HepG2 (cell line): ENCODE results near the gene KIAA0408. TPM values are rescaled to one million over a fixed set of nuclear protein-coding genes. Genes with fewer than 3 reads are reported as not detected.
A peak's percentile ranks its signal among the peaks of the same experiment; 100 is the strongest.

Source experiments
- ATAC-seq: fragments of 200-7000 bp; cut with Tn5 transposase; 3 replicates; pipeline ENCODE4 v1.9.1; 2020; ENCODE audit warnings: mild to moderate bottlenecking, moderate library complexity
- BruUV-seq: library from RNA; stranded (reverse); fragments of 400-500 nt; replicated peaks from 2 replicates; lab custom pipeline; 2021; lab: Mats Ljungman, UMichigan
- CTCF ChIA-PET: fragments of 300-600 bp; formaldehyde crosslinking; extraction: SDS; loops from one replicate; lab custom pipeline; 2021; ENCODE audit warnings: low total read pairs, inconsistent platforms, low intra/inter-chr PET ratio; lab: Yijun Ruan, JAX
- POLR2A ChIA-PET: fragments of 350-600 bp; sonication (Branson Sonifier 250); formaldehyde crosslinking; loops from one replicate; lab custom pipeline; 2020; ENCODE audit warnings: antibody characterized with exemption, inconsistent platforms; lab: Yijun Ruan, JAX
- DNase-seq: peaks from one replicate; pipeline ENCODE4 v3.0.0-alpha.2; 2015; ENCODE audit warnings: low spot score
- FAIRE-seq: peaks from 3 replicates; lab custom pipeline; 2011; peaks lifted over from hg19 to GRCh38; lab: Jason Lieb, UNC
- H2AFZ ChIP-seq: one replicate; pipeline ENCODE4 v1.6.1; 2011; ENCODE audit warnings: low read length, inconsistent platforms
- H3K27ac ChIP-seq: fragments of 300-600 bp; 3 replicates; pipeline ENCODE4 v1.8.0; 2011; ENCODE audit warnings: mixed run types, mild to moderate bottlenecking, mixed read lengths, low read length, inconsistent platforms; ENCODE audit not compliant: insufficient read depth; ENCODE audit errors: extremely low read length
- H3K27me3 ChIP-seq, 2 experiments: fragments of 200-600 bp in 1 of 2; 2 replicates in 1 of 2; 3 replicates in 1 of 2; pipeline versions ENCODE4 v1.6.0 to v1.8.0; 2011; ENCODE audit warnings: low read length in 2 of 2, mild to moderate bottlenecking in 2 of 2, moderate library complexity in 2 of 2, inconsistent platforms in 1 of 2; ENCODE audit not compliant: insufficient read depth in 2 of 2, control insufficient read depth in 1 of 2
- H3K36me3 ChIP-seq, 2 experiments: fragments of 200-600 bp in 1 of 2; replicated peaks in 1 of 2; 2 replicates in 1 of 2; 3 replicates in 1 of 2; pipeline versions ENCODE4 v1.5.1 to v1.8.0; 2011; ENCODE audit warnings: low read length in 2 of 2, inconsistent platforms in 1 of 2; ENCODE audit not compliant: insufficient read depth in 2 of 2, control insufficient read depth in 1 of 2
- H3K4me1 ChIP-seq: 2 replicates; pipeline ENCODE4 v1.5.1; 2012; ENCODE audit warnings: low read length, inconsistent platforms; ENCODE audit not compliant: insufficient read depth
- H3K4me2 ChIP-seq: 2 replicates; pipeline ENCODE4 v1.6.0; 2011; ENCODE audit warnings: low read depth, low read length, inconsistent platforms
- H3K4me3 ChIP-seq, 3 experiments: fragments of 200-600 bp in 1 of 3; sonication (generic), shearing (Covaris generic) in 1 of 3; replicated peaks in 1 of 3; 2 replicates each; pipeline ENCODE4 v1.5.1; 2011 to 2016; ENCODE audit warnings: low read length in 3 of 3, inconsistent platforms in 2 of 3, low read depth in 2 of 3, mild to moderate bottlenecking in 2 of 3, control low read depth in 1 of 3, mixed read lengths in 1 of 3; ENCODE audit not compliant: insufficient read depth in 1 of 3
- H3K79me2 ChIP-seq: one replicate; pipeline ENCODE4 v1.6.1; 2011; ENCODE audit warnings: low read length, inconsistent platforms; ENCODE audit not compliant: insufficient read depth
- H3K9ac ChIP-seq: 2 replicates; pipeline ENCODE4 v1.6.0; 2011; ENCODE audit warnings: mild to moderate bottlenecking, low read depth, low read length, inconsistent platforms; ENCODE audit not compliant: insufficient read depth
- H3K9me3 ChIP-seq: 2 replicates; pipeline ENCODE4 v1.5.1; 2012; ENCODE audit warnings: mild to moderate bottlenecking, low read length
- H4K20me1 ChIP-seq: 2 replicates; pipeline ENCODE4 v1.6.0; 2011; ENCODE audit warnings: inconsistent platforms, mild to moderate bottlenecking, low read length, moderate library complexity; ENCODE audit not compliant: insufficient read depth
- CEBPG ChIP-seq: IDR thresholded peaks from 2 replicates; pipeline ENCODE4 v1.6.1; 2016
- MAFK ChIP-seq, 2 experiments: IDR thresholded peaks in 1 of 2; conservative IDR thresholded peaks in 1 of 2; 2 replicates each; pipeline ENCODE4 v1.6.1; 2011; ENCODE audit warnings: improper control_type of control experiment in 2 of 2, low read length in 2 of 2
- MBNL3 ChIP-seq: fragments of 250-450 bp; sonication (Bioruptor Pico); conservative IDR thresholded peaks from 2 replicates; pipeline ENCODE4 v1.8.0; 2022; ENCODE audit warnings: mild to moderate bottlenecking, inconsistent platforms
- ZBTB1 ChIP-seq: sonication (generic); formaldehyde crosslinking; IDR thresholded peaks from 2 replicates; pipeline ENCODE4 v1.4.0; 2020; ENCODE audit warnings: missing genetic modification reagents, borderline replicate concordance
- ZSCAN29 ChIP-seq: sonication (generic); formaldehyde crosslinking; conservative IDR thresholded peaks from 2 replicates; pipeline ENCODE4 v1.4.0; 2020; ENCODE audit warnings: mild to moderate bottlenecking, missing genetic modification reagents
- WGBS: methylation state at CpG from one replicate; pipeline ENCODE4 v1.1.6; 2017; ENCODE audit warnings: low lambda C conversion rate; 5-methylcytosine and 5-hydroxymethylcytosine counted together
- in situ Hi-C: cut with HindIII; loops from 2 replicates; pipeline ENCODE4 v1.10.0; 2017; ENCODE audit warnings: low pct_unique_long_range_greater_than_20kb; ENCODE audit not compliant: extremely low pct_ligation_motif_present
- intact Hi-C: fragments of 100-400 bp; cut with micrococcal nuclease; formaldehyde crosslinking; loops from one replicate; pipeline ENCODE4 v1.10.0; 2022; ENCODE audit not compliant: unreplicated experiment
- polyA plus RNA-seq, 8 experiments: library from polyadenylated mRNA; depleted of rRNA in 3 of 8; stranded (reverse) in 7 of 8; unstranded in 1 of 8; fragments of >200 nt; fragmentation: Illumina TruSeq in 4 of 8; extraction: Trizol in 4 of 8; gene quantifications; 2 replicates each; pipeline versions ENCODE4 v1.2.1 to v1.2.3, GENCODE V29; 2011 to 2016; ENCODE audit warnings: low read depth in 4 of 8, missing spikeins in 1 of 8, mixed read lengths in 1 of 8; ENCODE audit not compliant: insufficient read depth in 1 of 8
- total RNA-seq, 5 experiments: library from RNA; depleted of rRNA; stranded (reverse); fragments of >200 nt; fragmentation: Illumina TruSeq; extraction: Trizol; gene quantifications; 2 replicates each; pipeline ENCODE4 v1.2.3, GENCODE V29; 2016; ENCODE audit warnings: low read depth in 1 of 5
- TF ChIP-seq, protein P1 (sequence below): sonication (generic); formaldehyde crosslinking; IDR thresholded peaks from 2 replicates; pipeline ENCODE4 v1.5.0; 2020; ENCODE audit warnings: missing genetic modification reagents

KIAA0408 gene
- total and polyA plus RNA-seq, 2 of the 13 experiments (the other 11 are each of a cell fraction or from before 2014, with no cell fraction given): not detected

DNA sequence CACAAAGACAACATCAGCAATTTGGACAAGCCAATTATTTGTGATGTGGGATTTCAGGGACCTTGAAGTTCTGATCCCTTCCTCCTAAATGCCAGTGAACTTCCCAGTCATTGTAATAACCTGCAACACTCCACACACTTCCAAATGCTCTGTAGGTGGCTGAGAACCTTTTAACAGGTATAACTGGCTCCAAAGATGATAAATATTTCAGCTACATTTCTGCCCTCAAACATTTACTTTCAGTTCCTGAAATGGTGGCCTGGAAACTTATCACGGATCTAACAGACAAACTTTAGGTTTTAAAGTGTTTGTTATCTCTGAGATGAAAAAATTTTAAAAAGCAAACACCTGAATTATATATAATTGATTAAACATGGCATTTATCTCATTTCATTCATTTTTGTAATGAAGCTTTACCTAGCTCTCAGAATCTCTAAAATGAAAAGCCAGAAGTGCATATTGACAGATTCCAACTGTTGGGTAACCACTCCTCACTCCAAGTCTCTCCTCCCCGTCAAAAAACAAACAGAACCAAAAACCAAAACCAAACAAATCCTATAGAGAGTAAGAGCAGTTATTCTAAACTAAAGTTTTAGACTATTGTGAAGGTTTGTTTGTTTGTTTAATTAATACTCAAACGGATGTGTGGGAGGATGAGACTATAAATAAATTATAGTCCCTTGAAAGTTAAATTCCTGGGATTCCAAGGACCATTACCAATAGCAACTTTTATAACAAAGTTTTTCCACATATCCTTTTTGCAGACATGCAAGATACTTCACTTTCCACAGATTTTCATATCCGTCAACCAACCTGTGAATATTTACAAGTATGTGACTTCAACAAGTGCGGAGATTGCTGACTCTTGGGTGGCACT lies 12.4 kb upstream of the KIAA0408 start:
- FAIRE-seq (no peak), DNase-seq (no peak), ATAC-seq (peak; percentile 40; the same call in 1 of the 3 replicates)
- Histone ChIP-seq H3K79me2 (no peaks in the 10 kb centered on the region), H3K9me3 (no peaks in the 10 kb centered on the region), H3K9ac (no peak overlapping the region), H3K27me3 (no peaks in the 10 kb centered on the region; a peak in 1 of 5 replicates), H3K36me3 (no peaks in the 10 kb centered on the region), H3K4me3 (no peak overlapping the region), H2AFZ (no peak overlapping the region), H4K20me1 (no peaks in the 10 kb centered on the region), H3K4me1 (no peaks in the 10 kb centered on the region), H3K27ac (no peak overlapping the region), H3K4me2 (no peak overlapping the region)
- in situ Hi-C loops (no loop called here), intact Hi-C loops (no loop called here)
- CTCF ChIA-PET: no interaction called here
- POLR2A ChIA-PET: no interaction called here
- BruUV-seq: no TSS peak
- TF ChIP-seq MAFK (conservative IDR thresholded peaks at IDR 0.05 in 1 of 2, IDR thresholded peaks at IDR 0.05 in 1 of 2; ENCODE audit: low read length in 2 of 2) (0 out of 4 replicates have a peak, but pooled peaks of 1 of the 2 experiments have one; percentile 6), CEBPG (CRISPR knock-in tag) (peak; percentile 34; the same call in 1 of the 2 replicates)
- TF ChIP-seq, protein P1, sequence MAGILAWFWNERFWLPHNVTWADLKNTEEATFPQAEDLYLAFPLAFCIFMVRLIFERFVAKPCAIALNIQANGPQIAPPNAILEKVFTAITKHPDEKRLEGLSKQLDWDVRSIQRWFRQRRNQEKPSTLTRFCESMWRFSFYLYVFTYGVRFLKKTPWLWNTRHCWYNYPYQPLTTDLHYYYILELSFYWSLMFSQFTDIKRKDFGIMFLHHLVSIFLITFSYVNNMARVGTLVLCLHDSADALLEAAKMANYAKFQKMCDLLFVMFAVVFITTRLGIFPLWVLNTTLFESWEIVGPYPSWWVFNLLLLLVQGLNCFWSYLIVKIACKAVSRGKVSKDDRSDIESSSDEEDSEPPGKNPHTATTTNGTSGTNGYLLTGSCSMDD (CRISPR knock-in tag): no peak
- 22% methylated on average over 5 of the region's 5 CpGs for WGBS

DNA sequence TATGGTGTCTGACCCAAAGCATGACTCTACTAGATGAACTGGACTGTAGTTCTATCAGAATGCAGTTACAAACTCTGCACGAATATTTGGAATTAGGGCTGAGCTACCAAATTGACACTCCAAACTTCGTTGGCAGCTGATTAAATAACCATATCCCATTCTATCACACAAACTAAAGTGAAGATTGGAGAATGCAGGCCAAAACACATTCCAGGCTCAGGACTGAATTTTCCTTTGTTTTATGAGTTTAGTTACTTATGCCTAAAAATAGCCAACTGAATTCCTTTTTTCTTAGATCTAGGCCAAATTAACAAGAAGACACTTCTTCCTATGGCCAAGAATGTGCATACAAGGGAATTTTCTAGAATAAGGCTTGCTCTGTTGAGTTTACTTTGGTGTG lies 9.7 kb upstream of the KIAA0408 start:
- no peaks in the 10 kb centered on the region for H4K20me1 ChIP-seq
- TF ChIP-seq ZBTB1 (no peak), ZSCAN29 (CRISPR knock-in tag) (no peak), MBNL3 (no peak)
- H3K4me1 ChIP-seq: no peaks in the 10 kb centered on the region
- in situ Hi-C loops: no loop called here
- H3K27me3 ChIP-seq: no peaks in the 10 kb centered on the region; a peak in 1 of 5 replicates
- FAIRE-seq (no peak), DNase-seq (no peak), ATAC-seq (no peak)
- no peak overlapping the region for H3K4me3 ChIP-seq
- no peaks in the 10 kb centered on the region for H3K9me3 ChIP-seq
- CTCF ChIA-PET: no interaction called here
- H3K79me2 ChIP-seq: no peaks in the 10 kb centered on the region
- H3K27ac ChIP-seq: no peak overlapping the region
- intact Hi-C loops: loop anchor here (10.0 kb wide), 1 partner anchor 1266 kb away; no protein-coding TSS in a partner anchor
- H3K9ac ChIP-seq: no peak overlapping the region
- H3K4me2 ChIP-seq: no peak overlapping the region
- WGBS: 12% methylated on average over 2 of the region's 2 CpGs
- no peaks in the 10 kb centered on the region for H3K36me3 ChIP-seq
- H2AFZ ChIP-seq: no peak overlapping the region
- BruUV-seq: no TSS peak
- POLR2A ChIA-PET: no interaction called here
